Gastrocnemius medialis (tissue), 4 donors: ENCODE data around the gene TBX2. TPM values are rescaled to one million over a fixed set of nuclear protein-coding genes. Genes with fewer than 3 reads are reported as not detected.

Source experiments
- ATAC-seq, 2 donors: fragments of 150-250 bp; one replicate each; pipeline ENCODE4 v1.9.1; 2016
- DNase-seq, 2 donors: peaks; one replicate each; pipeline ENCODE4 v3.0.0-alpha.2; 2019
- H3K27ac ChIP-seq, 4 donors: fragments of 200-600 bp; sonication (generic); 1 replicate in 1 of 4; 2 replicates in 3 of 4; pipeline ENCODE4 v1.5.1; 2016 to 2018; ENCODE audit warnings: mild to moderate bottlenecking in 2 of 4, moderate library complexity in 1 of 4
- H3K27me3 ChIP-seq, 3 donors: fragments of 200-600 bp; sonication (generic) in 2 of 3; 1 replicate in 1 of 3; 2 replicates in 2 of 3; pipeline versions ENCODE4 v1.5.1 to v1.6.0; 2016 to 2019; ENCODE audit warnings: mild to moderate bottlenecking in 1 of 3, moderate library complexity in 1 of 3
- H3K36me3 ChIP-seq, 2 donors: fragments of 200-600 bp; sonication (generic) in 1 of 2; one replicate each; pipeline ENCODE4 v1.5.1; 2017 to 2018
- H3K4me1 ChIP-seq, 2 donors: fragments of 200-600 bp; sonication (generic) in 1 of 2; one replicate each; pipeline ENCODE4 v1.5.1; 2016 to 2017; ENCODE audit warnings: mild to moderate bottlenecking in 2 of 2
- H3K4me3 ChIP-seq, 4 donors: fragments of 200-600 bp; sonication (generic) in 3 of 4; 1 replicate in 1 of 4; 2 replicates in 3 of 4; pipeline ENCODE4 v1.5.1; 2016 to 2019; ENCODE audit warnings: mild to moderate bottlenecking in 2 of 4
- H3K9me3 ChIP-seq, 3 donors: fragments of 200-600 bp; sonication (generic) in 2 of 3; 1 replicate in 1 of 3; 2 replicates in 2 of 3; pipeline ENCODE4 v1.5.1; 2016 to 2019
- POLR2A ChIP-seq, 2 donors: fragments of 450-650 bp; IDR thresholded peaks; one replicate each; pipeline ENCODE4 v1.6.1; 2017; ENCODE audit warnings: antibody characterized with exemption in 2 of 2, mild to moderate bottlenecking in 2 of 2, moderate library complexity in 2 of 2
- in situ Hi-C, 4 donors: fragments of 200-750 bp; cut with MboI; loops; one replicate each; pipeline versions ENCODE4 v1.15.0 to v1.8.0; 2017; ENCODE audit warnings: low sequenced_read_pairs in 4 of 4
- intact Hi-C: fragments of 100-400 bp; cut with DNase I; formaldehyde crosslinking; loops from one replicate; pipeline ENCODE4 v1.15.1; 2023; ENCODE audit warnings: low total_unique reads
- total RNA-seq, 4 donors: library from RNA; depleted of rRNA; stranded (reverse); fragments of >200 nt; gene quantifications; one replicate each; pipeline versions ENCODE4 v1.1.0 to v1.2.3, GENCODE V29; 2016
- TF ChIP-seq, protein P1 (sequence below), 5 experiments: fragments of 450-650 bp in 3 of 5; fragments of 200-600 bp in 2 of 5; sonication (generic) in 2 of 5; IDR thresholded peaks in 4 of 5; conservative IDR thresholded peaks in 1 of 5; 1 replicate in 4 of 5; 2 replicates in 1 of 5; pipeline ENCODE4 v1.5.1; 2016 to 2019; ENCODE audit warnings: antibody characterized with exemption in 5 of 5, mild to moderate bottlenecking in 3 of 5, moderate library complexity in 3 of 5

TBX2 gene
- total RNA-seq, 4 donors from 2014 or later: 4.2 to 10.4 (median 6.4) TPM

DNA sequence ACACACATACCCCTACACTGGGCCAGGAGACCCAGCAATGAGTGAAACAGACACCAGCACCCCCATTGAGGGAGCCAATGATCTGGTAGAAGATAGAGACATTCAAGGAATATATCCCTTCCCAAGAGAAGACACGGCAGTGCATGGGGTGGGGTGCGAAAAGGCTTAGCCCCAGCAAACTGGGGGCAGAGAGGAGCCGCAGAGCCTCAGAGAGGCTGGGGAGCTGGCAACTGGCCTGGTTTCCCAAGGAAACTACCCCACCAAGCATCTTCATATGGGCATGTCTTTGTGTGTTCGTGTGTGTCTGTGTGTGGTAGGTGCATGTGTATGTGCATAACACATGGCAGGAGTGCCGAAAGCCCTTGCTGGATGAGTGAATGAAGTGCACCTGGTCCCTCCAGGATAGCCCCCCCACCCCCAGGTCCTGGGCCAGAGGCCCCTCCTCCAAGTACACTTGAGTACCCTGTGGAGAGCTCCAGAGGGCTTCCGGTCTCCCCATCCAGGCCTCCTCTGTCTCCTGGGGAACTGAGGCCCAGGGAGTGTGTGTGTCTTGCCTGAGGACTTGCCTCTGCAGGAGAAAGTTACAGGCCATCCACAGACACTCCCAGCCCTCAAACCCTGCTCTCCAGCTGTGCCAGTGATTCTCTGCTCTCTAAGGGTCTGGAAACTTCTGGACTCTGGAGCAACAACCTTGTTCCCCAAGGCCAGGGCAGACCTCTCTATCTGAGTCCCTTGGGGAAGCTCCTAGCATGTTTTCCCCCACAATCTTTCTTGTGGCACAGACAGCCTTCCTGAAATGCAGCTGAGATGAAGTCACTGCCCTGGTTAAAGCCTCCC lies 15.9 kb downstream of the TBX2 start:
- ATAC-seq (no peak), DNase-seq (peak in 1 of 2 donors; percentile 10)
- H3K9me3 ChIP-seq: no peaks in the 10 kb centered on the region
- no peak overlapping the region for H3K27ac ChIP-seq
- no peak overlapping the region for H3K4me3 ChIP-seq
- peaks cover 8 to 16% (median 14%) of the 10 kb centered on the region in 3 donors for H3K27me3 ChIP-seq
- TF ChIP-seq POLR2A (IDR thresholded peaks at IDR 0.05): no peak
- TF ChIP-seq, protein P1, sequence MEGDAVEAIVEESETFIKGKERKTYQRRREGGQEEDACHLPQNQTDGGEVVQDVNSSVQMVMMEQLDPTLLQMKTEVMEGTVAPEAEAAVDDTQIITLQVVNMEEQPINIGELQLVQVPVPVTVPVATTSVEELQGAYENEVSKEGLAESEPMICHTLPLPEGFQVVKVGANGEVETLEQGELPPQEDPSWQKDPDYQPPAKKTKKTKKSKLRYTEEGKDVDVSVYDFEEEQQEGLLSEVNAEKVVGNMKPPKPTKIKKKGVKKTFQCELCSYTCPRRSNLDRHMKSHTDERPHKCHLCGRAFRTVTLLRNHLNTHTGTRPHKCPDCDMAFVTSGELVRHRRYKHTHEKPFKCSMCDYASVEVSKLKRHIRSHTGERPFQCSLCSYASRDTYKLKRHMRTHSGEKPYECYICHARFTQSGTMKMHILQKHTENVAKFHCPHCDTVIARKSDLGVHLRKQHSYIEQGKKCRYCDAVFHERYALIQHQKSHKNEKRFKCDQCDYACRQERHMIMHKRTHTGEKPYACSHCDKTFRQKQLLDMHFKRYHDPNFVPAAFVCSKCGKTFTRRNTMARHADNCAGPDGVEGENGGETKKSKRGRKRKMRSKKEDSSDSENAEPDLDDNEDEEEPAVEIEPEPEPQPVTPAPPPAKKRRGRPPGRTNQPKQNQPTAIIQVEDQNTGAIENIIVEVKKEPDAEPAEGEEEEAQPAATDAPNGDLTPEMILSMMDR (IDR thresholded peaks at IDR 0.05 in 4 of 5, conservative IDR thresholded peaks at IDR 0.05 in 1 of 5): no peak
- no peaks in the 10 kb centered on the region for H3K36me3 ChIP-seq
- H3K4me1 ChIP-seq: peaks cover 0 to 14% of the 10 kb centered on the region in 2 donors
- in situ Hi-C loops: no loop called here
- intact Hi-C loops: loop anchor here (10.0 kb wide), 1 partner anchor 449 kb away; the partner anchor contains the start of gene BRIP1

GRCh38 chr17:61416211-61416539 lies 16.5 kb downstream of the TBX2 start:
- H3K27ac ChIP-seq: peak overlapping the region in 3 of 4 donors; percentile 22 to 50 (median 31)
- TF ChIP-seq POLR2A (IDR thresholded peaks at IDR 0.05): no peak
- TF ChIP-seq, protein P1 (IDR thresholded peaks at IDR 0.05 in 4 of 5, conservative IDR thresholded peaks at IDR 0.05 in 1 of 5): no peak
- DNase-seq: no peak
- ATAC-seq: no peak
- H3K27me3 ChIP-seq: peaks cover 7 to 13% (median 13%) of the 10 kb centered on the region in 3 donors
- intact Hi-C loops (loop anchor here (10.0 kb wide), 1 partner anchor 449 kb away; the partner anchor contains the start of gene BRIP1), in situ Hi-C loops (no loop called here)
- H3K9me3 ChIP-seq: no peaks in the 10 kb centered on the region
- H3K4me3 ChIP-seq: peak overlapping the region in 1 of 4 donors; percentile 15
- peaks cover 0 to 13% of the 10 kb centered on the region in 2 donors for H3K4me1 ChIP-seq
- no peaks in the 10 kb centered on the region for H3K36me3 ChIP-seq

GRCh38 chr17:61416540-61417363 lies 17.1 kb downstream of the TBX2 start:
- Histone ChIP-seq H3K9me3 (no peaks in the 10 kb centered on the region), H3K27ac (peak overlapping the region in 3 of 4 donors; percentile 22 to 50 (median 31)), H3K4me1 (peaks cover 0 to 7% of the 10 kb centered on the region in 2 donors), H3K27me3 (peaks cover 8 to 13% (median 10%) of the 10 kb centered on the region in 3 donors), H3K36me3 (no peaks in the 10 kb centered on the region), H3K4me3 (peak overlapping the region; percentile 1 to 40 (median 18))
- in situ Hi-C loops: no loop called here
- no peak for TF ChIP-seq POLR2A (IDR thresholded peaks at IDR 0.05)
- TF ChIP-seq, protein P1 (IDR thresholded peaks at IDR 0.05 in 4 of 5, conservative IDR thresholded peaks at IDR 0.05 in 1 of 5): peak; percentile 61 to 91 (median 85)
- DNase-seq: peak; percentile 58 to 75
- intact Hi-C loops: loop anchor here (1.0 to 10.0 kb wide), 2 partner anchors 135 to 448 kb away; partner anchors contain the start of gene BRIP1
- ATAC-seq: peak; percentile 21 to 42

DNA sequence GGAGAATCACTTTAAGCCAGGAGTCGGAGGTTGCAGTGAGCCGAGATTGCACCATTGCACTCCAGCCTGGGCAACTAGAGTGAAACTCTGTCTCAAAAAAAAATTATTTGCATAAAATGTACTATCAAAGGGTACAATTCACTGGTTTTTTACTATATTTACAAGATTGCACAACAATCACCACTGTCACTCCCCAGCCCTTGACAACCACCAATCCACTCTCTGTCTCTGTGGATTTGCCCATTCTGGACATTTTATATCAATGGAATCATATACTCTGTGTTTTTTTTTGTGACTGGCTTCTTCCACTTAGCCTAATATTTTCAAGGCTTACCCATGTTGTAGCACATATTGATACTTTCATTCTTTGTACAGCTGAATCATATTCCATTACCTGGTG lies 18.8 kb downstream of the TBX2 start:
- Histone ChIP-seq H3K4me3 (no peak overlapping the region), H3K27ac (no peak overlapping the region), H3K36me3 (no peaks in the 10 kb centered on the region), H3K9me3 (no peaks in the 10 kb centered on the region), H3K27me3 (peaks cover 5 to 25% (median 14%) of the 10 kb centered on the region in 3 donors), H3K4me1 (peaks cover 0 to 2% of the 10 kb centered on the region in 2 donors)
- no peak for TF ChIP-seq POLR2A (IDR thresholded peaks at IDR 0.05)
- TF ChIP-seq, protein P1 (IDR thresholded peaks at IDR 0.05 in 4 of 5, conservative IDR thresholded peaks at IDR 0.05 in 1 of 5): no peak
- no peak for ATAC-seq
- in situ Hi-C loops: no loop called here
- intact Hi-C loops: loop anchor here (10.0 kb wide), 1 partner anchor 446 kb away; the partner anchor contains the start of gene BRIP1
- no peak for DNase-seq
